ENCODE data around the gene RNU7-1. TPM values are rescaled to one million over a fixed set of nuclear protein-coding genes. Genes with fewer than 3 reads are reported as not detected.

RNU7-1 gene
- total and polyA plus RNA-seq, 10 of the 15 experiments (the other 5 are each of a cell fraction or from before 2014, with no cell fraction given), result not detected

DNA sequence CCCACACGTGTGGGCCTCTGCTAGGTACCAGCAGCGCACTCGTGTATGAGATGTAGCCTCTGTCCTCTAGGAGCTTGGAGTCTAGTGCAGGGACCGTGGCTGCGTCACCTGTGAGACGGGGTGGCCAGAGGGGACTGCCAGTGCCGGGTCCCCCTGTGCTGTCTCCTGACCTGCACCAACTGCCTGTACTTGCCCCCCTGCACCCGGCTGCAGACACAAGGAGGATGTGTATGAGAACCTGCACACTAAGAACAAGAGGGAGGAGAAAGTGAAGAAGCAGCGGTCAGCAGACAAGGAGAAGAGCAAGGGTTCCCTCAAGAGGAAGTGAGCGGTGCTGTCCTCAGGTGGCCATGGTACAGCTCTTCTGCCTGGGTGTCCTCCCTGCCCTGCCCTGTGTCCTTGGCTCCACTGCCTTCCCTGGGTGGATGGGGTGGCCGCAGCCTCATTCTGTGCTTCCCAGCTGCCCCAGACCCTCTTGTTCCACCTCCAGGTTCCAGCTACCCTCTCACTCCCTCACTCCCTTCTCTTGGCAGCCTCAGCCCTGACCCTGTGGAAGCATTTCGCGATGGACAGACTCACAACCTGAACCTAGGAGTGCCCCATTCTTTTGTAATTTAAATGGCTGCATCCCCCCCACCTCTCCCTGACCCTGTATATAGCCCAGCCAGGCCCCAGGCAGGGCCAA, 17.1 kb downstream of the RNU7-1 start (continued):
- TF ChIP-seq, protein P1, sequence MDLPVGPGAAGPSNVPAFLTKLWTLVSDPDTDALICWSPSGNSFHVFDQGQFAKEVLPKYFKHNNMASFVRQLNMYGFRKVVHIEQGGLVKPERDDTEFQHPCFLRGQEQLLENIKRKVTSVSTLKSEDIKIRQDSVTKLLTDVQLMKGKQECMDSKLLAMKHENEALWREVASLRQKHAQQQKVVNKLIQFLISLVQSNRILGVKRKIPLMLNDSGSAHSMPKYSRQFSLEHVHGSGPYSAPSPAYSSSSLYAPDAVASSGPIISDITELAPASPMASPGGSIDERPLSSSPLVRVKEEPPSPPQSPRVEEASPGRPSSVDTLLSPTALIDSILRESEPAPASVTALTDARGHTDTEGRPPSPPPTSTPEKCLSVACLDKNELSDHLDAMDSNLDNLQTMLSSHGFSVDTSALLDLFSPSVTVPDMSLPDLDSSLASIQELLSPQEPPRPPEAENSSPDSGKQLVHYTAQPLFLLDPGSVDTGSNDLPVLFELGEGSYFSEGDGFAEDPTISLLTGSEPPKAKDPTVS (IDR thresholded peaks at IDR 0.05; ENCODE audit: low read depth, low read length), result no peak
- 0 out of 2 replicates have a peak, but pooled peaks have one; percentile 19 for TF ChIP-seq CHD2 (IDR thresholded peaks at IDR 0.05; ENCODE audit: borderline replicate concordance, low read depth, low read length)
- TF ChIP-seq, protein P2, sequence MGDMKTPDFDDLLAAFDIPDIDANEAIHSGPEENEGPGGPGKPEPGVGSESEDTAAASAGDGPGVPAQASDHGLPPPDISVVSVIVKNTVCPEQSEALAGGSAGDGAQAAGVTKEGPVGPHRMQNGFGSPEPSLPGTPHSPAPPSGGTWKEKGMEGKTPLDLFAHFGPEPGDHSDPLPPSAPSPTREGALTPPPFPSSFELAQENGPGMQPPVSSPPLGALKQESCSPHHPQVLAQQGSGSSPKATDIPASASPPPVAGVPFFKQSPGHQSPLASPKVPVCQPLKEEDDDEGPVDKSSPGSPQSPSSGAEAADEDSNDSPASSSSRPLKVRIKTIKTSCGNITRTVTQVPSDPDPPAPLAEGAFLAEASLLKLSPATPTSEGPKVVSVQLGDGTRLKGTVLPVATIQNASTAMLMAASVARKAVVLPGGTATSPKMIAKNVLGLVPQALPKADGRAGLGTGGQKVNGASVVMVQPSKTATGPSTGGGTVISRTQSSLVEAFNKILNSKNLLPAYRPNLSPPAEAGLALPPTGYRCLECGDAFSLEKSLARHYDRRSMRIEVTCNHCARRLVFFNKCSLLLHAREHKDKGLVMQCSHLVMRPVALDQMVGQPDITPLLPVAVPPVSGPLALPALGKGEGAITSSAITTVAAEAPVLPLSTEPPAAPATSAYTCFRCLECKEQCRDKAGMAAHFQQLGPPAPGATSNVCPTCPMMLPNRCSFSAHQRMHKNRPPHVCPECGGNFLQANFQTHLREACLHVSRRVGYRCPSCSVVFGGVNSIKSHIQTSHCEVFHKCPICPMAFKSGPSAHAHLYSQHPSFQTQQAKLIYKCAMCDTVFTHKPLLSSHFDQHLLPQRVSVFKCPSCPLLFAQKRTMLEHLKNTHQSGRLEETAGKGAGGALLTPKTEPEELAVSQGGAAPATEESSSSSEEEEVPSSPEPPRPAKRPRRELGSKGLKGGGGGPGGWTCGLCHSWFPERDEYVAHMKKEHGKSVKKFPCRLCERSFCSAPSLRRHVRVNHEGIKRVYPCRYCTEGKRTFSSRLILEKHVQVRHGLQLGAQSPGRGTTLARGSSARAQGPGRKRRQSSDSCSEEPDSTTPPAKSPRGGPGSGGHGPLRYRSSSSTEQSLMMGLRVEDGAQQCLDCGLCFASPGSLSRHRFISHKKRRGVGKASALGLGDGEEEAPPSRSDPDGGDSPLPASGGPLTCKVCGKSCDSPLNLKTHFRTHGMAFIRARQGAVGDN (IDR thresholded peaks at IDR 0.05), result no peak; the same call in 1 of the 2 replicates
- no peak for TF ChIP-seq ZNF217 (IDR thresholded peaks at IDR 0.05)
- no peak for TF ChIP-seq BACH1 (IDR thresholded peaks at IDR 0.05; ENCODE audit: borderline replicate concordance)
- no peak for TF ChIP-seq CHD4 (IDR thresholded peaks at IDR 0.05)
- TF ChIP-seq, protein P3, sequence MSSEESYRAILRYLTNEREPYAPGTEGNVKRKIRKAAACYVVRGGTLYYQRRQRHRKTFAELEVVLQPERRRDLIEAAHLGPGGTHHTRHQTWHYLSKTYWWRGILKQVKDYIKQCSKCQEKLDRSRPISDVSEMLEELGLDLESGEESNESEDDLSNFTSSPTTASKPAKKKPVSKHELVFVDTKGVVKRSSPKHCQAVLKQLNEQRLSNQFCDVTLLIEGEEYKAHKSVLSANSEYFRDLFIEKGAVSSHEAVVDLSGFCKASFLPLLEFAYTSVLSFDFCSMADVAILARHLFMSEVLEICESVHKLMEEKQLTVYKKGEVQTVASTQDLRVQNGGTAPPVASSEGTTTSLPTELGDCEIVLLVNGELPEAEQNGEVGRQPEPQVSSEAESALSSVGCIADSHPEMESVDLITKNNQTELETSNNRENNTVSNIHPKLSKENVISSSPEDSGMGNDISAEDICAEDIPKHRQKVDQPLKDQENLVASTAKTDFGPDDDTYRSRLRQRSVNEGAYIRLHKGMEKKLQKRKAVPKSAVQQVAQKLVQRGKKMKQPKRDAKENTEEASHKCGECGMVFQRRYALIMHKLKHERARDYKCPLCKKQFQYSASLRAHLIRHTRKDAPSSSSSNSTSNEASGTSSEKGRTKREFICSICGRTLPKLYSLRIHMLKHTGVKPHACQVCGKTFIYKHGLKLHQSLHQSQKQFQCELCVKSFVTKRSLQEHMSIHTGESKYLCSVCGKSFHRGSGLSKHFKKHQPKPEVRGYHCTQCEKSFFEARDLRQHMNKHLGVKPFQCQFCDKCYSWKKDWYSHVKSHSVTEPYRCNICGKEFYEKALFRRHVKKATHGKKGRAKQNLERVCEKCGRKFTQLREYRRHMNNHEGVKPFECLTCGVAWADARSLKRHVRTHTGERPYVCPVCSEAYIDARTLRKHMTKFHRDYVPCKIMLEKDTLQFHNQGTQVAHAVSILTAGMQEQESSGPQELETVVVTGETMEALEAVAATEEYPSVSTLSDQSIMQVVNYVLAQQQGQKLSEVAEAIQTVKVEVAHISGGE (CRISPR knock-in tag; IDR thresholded peaks at IDR 0.05), result no peak
- TF ChIP-seq FOXM1 (IDR thresholded peaks at IDR 0.05; ENCODE audit: low read depth, low read length), result no peak
- TF ChIP-seq, protein P4, sequence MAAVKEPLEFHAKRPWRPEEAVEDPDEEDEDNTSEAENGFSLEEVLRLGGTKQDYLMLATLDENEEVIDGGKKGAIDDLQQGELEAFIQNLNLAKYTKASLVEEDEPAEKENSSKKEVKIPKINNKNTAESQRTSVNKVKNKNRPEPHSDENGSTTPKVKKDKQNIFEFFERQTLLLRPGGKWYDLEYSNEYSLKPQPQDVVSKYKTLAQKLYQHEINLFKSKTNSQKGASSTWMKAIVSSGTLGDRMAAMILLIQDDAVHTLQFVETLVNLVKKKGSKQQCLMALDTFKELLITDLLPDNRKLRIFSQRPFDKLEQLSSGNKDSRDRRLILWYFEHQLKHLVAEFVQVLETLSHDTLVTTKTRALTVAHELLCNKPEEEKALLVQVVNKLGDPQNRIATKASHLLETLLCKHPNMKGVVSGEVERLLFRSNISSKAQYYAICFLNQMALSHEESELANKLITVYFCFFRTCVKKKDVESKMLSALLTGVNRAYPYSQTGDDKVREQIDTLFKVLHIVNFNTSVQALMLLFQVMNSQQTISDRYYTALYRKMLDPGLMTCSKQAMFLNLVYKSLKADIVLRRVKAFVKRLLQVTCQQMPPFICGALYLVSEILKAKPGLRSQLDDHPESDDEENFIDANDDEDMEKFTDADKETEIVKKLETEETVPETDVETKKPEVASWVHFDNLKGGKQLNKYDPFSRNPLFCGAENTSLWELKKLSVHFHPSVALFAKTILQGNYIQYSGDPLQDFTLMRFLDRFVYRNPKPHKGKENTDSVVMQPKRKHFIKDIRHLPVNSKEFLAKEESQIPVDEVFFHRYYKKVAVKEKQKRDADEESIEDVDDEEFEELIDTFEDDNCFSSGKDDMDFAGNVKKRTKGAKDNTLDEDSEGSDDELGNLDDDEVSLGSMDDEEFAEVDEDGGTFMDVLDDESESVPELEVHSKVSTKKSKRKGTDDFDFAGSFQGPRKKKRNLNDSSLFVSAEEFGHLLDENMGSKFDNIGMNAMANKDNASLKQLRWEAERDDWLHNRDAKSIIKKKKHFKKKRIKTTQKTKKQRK (IDR thresholded peaks at IDR 0.05; ENCODE audit: low read depth, low read length), result no peak
- TF ChIP-seq GABPA (IDR thresholded peaks at IDR 0.05; ENCODE audit: low read depth), result no peak
- no peak for TF ChIP-seq PAX5 (IDR thresholded peaks at IDR 0.05; ENCODE audit: borderline replicate concordance, low read depth, low read length)
- TF ChIP-seq, protein P5, sequence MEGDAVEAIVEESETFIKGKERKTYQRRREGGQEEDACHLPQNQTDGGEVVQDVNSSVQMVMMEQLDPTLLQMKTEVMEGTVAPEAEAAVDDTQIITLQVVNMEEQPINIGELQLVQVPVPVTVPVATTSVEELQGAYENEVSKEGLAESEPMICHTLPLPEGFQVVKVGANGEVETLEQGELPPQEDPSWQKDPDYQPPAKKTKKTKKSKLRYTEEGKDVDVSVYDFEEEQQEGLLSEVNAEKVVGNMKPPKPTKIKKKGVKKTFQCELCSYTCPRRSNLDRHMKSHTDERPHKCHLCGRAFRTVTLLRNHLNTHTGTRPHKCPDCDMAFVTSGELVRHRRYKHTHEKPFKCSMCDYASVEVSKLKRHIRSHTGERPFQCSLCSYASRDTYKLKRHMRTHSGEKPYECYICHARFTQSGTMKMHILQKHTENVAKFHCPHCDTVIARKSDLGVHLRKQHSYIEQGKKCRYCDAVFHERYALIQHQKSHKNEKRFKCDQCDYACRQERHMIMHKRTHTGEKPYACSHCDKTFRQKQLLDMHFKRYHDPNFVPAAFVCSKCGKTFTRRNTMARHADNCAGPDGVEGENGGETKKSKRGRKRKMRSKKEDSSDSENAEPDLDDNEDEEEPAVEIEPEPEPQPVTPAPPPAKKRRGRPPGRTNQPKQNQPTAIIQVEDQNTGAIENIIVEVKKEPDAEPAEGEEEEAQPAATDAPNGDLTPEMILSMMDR (IDR thresholded peaks at IDR 0.05 in 2 of 3, conservative IDR thresholded peaks at IDR 0.05 in 1 of 3; ENCODE audit: control insufficient read depth in 2 of 3, extremely low read depth in 1 of 3, insufficient read depth in 1 of 3, low read depth in 3 of 3, low read length in 3 of 3), result peak; percentile 55 to 85 (median 63); a peak in 5 of 6 replicates
- TF ChIP-seq CBFB (IDR thresholded peaks at IDR 0.05; ENCODE audit: low read depth), result no peak; the same call in 1 of the 2 replicates
- TF ChIP-seq GATAD2B (conservative IDR thresholded peaks at IDR 0.05; ENCODE audit: low read depth), result no peak
- no peak for TF ChIP-seq DPF2 (IDR thresholded peaks at IDR 0.05)

All from GM12878 (cell line).